Subcutaneous adipose tissue (tissue), 4 donors: ENCODE data around the gene LRRFIP2. TPM values are rescaled to one million over a fixed set of nuclear protein-coding genes. Genes with fewer than 3 reads are reported as not detected.

Source experiments
- total RNA-seq, 4 donors: library from RNA; depleted of rRNA; stranded (reverse); fragments of >200 nt; gene quantifications; one replicate each; pipeline ENCODE4 v1.1.0, GENCODE V29; 2016
- TF ChIP-seq, protein P1 (sequence below): fragments of 450-650 bp; IDR thresholded peaks from one replicate; pipeline ENCODE4 v1.5.1; 2016; ENCODE audit warnings: low read depth, mild to moderate bottlenecking, control low read depth, antibody characterized with exemption, moderate library complexity

LRRFIP2 gene
- total RNA-seq, 4 donors from 2014 or later = 38.2 to 73.8 (median 46.5) TPM

DNA sequence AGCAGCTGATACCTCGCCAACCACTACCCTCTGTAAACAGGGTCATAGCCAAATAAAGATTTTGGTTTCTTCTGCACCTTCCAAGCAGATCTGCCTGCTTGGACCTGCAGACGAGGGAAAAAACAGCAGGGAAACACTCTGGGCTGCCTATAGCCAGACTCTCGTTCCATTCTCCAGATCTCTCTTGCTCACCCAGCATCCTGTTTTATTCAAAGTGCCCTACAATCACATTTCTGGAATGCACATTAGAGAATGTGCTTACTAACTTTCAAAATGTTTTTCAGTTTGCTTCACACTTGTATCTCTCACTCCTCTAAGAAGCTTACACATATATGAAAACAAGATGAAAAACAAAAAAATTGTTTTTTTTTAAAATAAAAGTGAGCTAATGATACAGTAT is 109.6 kb downstream of the LRRFIP2 start:
- TF ChIP-seq, protein P1, sequence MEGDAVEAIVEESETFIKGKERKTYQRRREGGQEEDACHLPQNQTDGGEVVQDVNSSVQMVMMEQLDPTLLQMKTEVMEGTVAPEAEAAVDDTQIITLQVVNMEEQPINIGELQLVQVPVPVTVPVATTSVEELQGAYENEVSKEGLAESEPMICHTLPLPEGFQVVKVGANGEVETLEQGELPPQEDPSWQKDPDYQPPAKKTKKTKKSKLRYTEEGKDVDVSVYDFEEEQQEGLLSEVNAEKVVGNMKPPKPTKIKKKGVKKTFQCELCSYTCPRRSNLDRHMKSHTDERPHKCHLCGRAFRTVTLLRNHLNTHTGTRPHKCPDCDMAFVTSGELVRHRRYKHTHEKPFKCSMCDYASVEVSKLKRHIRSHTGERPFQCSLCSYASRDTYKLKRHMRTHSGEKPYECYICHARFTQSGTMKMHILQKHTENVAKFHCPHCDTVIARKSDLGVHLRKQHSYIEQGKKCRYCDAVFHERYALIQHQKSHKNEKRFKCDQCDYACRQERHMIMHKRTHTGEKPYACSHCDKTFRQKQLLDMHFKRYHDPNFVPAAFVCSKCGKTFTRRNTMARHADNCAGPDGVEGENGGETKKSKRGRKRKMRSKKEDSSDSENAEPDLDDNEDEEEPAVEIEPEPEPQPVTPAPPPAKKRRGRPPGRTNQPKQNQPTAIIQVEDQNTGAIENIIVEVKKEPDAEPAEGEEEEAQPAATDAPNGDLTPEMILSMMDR = no peak

DNA sequence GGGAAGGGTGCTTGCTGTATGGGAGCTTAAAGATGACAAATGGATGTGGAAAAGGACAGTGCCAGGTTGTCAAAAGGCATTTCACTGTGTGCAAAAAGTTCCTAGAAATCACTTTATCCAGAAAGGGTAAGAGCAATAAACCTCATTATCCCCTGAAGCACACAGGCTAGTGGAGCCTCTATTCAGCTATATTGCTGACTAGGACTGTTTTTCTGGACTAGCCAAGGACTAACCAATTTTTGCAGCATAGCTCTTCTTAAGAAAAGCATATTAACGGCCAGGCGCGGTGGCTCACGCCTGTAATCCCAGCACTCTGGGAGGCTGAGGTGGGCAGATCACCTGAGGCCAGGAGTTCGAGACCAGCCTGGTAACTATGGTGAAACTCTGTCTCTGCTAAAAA is 116.3 kb downstream of the LRRFIP2 start:
- TF ChIP-seq, protein P1 = no peak

GRCh38 chr3:37056826-37057225 is 117.6 kb downstream of the LRRFIP2 start:
- TF ChIP-seq, protein P1 = no peak

- TF ChIP-seq, protein P1 = no peak
These were observed 120.0 kb downstream of the LRRFIP2 start for GRCh38 chr3:37054370-37054769.

GRCh38 chr3:37053753-37054152 is 120.6 kb downstream of the LRRFIP2 start:
- TF ChIP-seq, protein P1 = no peak

DNA sequence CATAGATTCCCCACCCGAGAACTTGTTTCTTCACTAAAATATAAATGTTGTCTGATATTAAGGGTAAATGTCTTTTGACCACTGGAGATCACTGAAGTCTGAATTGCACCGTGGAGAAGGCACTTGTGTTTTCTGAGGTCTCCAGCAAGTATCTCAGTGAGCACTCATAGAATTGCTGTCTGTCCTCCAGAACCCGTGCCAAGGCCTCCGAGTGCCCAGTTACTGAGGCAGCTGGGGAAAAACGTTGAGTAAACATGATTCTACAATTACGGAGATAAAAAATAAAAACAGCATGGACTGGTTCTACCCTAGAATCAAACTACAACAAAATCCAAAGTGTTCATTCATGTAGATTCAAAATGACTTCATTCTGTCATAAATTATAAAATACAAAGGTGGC is 121.0 kb downstream of the LRRFIP2 start:
- TF ChIP-seq, protein P1 = no peak

DNA sequence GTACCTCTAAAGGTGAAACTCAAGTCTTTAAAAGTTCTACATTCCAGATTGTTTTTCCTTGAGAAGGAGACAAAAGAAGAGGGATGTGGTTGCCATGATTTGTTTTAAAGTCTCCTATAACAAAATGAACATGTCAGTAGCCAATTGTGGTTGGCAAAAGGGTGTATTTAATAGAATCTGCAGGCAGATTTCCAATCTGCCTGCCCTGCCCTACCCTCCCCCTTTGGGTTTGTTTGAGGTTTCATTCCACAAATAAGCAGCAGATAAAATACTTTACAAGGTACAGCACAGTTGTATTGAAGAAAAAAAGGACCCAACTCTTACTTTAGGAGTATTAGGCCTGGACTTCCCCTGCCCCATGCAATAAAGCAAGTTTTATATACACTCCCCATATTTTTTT is 121.5 kb downstream of the LRRFIP2 start:
- TF ChIP-seq, protein P1 = no peak
